Caco-2 (cell line): ENCODE measurements around the gene NIM1K. TPM values are rescaled to one million over a fixed set of nuclear protein-coding genes. Genes with fewer than 3 reads are reported as not detected.
A peak's percentile ranks its signal among the peaks of the same experiment; 100 is the strongest.

Experiments
- BruUV-seq: library from RNA; stranded (reverse); fragments of 400-500 nt; replicated peaks from 2 replicates; lab custom pipeline; 2021; lab: Mats Ljungman, UMichigan
- CTCF ChIA-PET: fragments of 300-600 bp; sonication (Branson Sonifier 250); formaldehyde crosslinking; loops from one replicate; lab custom pipeline; 2022; ENCODE audit warnings: antibody characterized with exemption; lab: Charles Lee
- POLR2A ChIA-PET: fragments of 300-600 bp; sonication (Branson Sonifier 250); formaldehyde crosslinking; loops from one replicate; lab custom pipeline; 2022; ENCODE audit warnings: antibody characterized with exemption; lab: Charles Lee
- DNase-seq, 2 experiments: peaks; one replicate each; pipeline versions ENCODE4 v3.0.0 to v3.0.0-alpha.2; 2020 to 2022
- H3K27me3 ChIP-seq: replicated peaks from 2 replicates; pipeline ENCODE4 v1.6.0; 2011; ENCODE audit warnings: low read length; ENCODE audit not compliant: control insufficient read depth, insufficient read depth
- H3K36me3 ChIP-seq: 2 replicates; pipeline ENCODE4 v1.5.1; 2011; ENCODE audit warnings: low read length; ENCODE audit not compliant: control insufficient read depth, insufficient read depth
- H3K4me1 ChIP-seq: fragments of 250-450 bp; sonication (Bioruptor Pico); 2 replicates; pipeline ENCODE4 v1.5.1; 2020; ENCODE audit warnings: mild to moderate bottlenecking
- H3K4me3 ChIP-seq: 2 replicates; pipeline ENCODE4 v1.5.1; 2011; ENCODE audit warnings: low read depth, mild to moderate bottlenecking, control low read depth, low read length
- H3K9me3 ChIP-seq: fragments of 250-450 bp; sonication (Bioruptor Pico); 2 replicates; pipeline ENCODE4 v1.5.1; 2020; ENCODE audit warnings: mild to moderate bottlenecking, moderate library complexity
- H3K27ac Mint-ChIP-seq: one replicate; pipeline ENCODE4 v1.8.0; 2022; ENCODE audit warnings: mixed read lengths; ENCODE audit not compliant: unreplicated experiment
- H3K27me3 Mint-ChIP-seq: one replicate; pipeline ENCODE4 v1.8.0; 2022; ENCODE audit warnings: mixed read lengths; ENCODE audit not compliant: insufficient read depth, unreplicated experiment
- H3K36me3 Mint-ChIP-seq: one replicate; pipeline ENCODE4 v1.8.0; 2022; ENCODE audit warnings: mild to moderate bottlenecking, mixed read lengths; ENCODE audit not compliant: insufficient read depth, unreplicated experiment
- H3K4me1 Mint-ChIP-seq: one replicate; pipeline ENCODE4 v1.8.0; 2022; ENCODE audit warnings: low read depth, mixed read lengths; ENCODE audit not compliant: unreplicated experiment
- H3K4me3 Mint-ChIP-seq: one replicate; pipeline ENCODE4 v1.8.0; 2022; ENCODE audit warnings: mild to moderate bottlenecking, moderate library complexity, mixed read lengths; ENCODE audit not compliant: unreplicated experiment
- H3K9me3 Mint-ChIP-seq: one replicate; pipeline ENCODE4 v1.8.0; 2022; ENCODE audit warnings: mixed read lengths; ENCODE audit not compliant: unreplicated experiment
- intact Hi-C: fragments of 100-400 bp; cut with micrococcal nuclease; formaldehyde crosslinking; loops from one replicate; pipeline ENCODE4 v1.10.0; 2022; ENCODE audit not compliant: unreplicated experiment
- total RNA-seq: library from RNA; stranded (reverse); gene quantifications from 2 replicates; pipeline ENCODE4 v1.2.3, GENCODE V29; 2022
- TF ChIP-seq, protein P1 (sequence below), 2 experiments: fragments of 200-600 bp in 1 of 2; IDR thresholded peaks; 1 replicate in 1 of 2; 2 replicates in 1 of 2; pipeline versions ENCODE4 v1.5.1 to v1.8.0; 2011 to 2022; ENCODE audit warnings: antibody characterized with exemption in 1 of 2, control low read depth in 1 of 2, inconsistent platforms in 1 of 2, low read depth in 1 of 2, low read length in 1 of 2, mild to moderate bottlenecking in 1 of 2, moderate library complexity in 1 of 2; ENCODE audit not compliant: insufficient read depth in 1 of 2, severe bottlenecking in 1 of 2, unreplicated experiment in 1 of 2

NIM1K gene
- total RNA-seq, 1 experiment from 2014 or later, result not detected

DNA sequence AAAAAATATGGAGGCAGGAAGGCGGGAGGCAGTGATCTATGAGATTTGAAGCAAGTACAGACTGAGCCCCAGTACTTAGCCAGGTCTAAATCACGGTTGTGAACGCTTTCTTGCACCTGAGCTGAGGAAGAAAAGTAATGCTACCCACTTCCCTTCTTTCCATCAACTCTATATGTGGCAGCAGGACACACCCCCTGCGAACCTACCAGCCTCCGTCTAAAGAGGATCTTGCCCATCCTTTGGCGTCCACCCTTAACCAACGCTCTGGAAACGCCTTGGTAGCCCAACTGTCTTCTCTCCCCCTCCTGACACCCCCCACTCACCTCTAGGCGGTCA, 120.6 kb downstream of the NIM1K start:
- no peak for DNase-seq
- Histone ChIP-seq H3K4me3 (peak overlapping the region; percentile 56), H3K9me3 (no peaks in the 10 kb centered on the region), H3K27me3 (no peaks in the 10 kb centered on the region), H3K36me3 (peaks cover 6% of the 10 kb centered on the region; the same call in 1 of the 2 replicates), H3K4me1 (peaks cover 49% of the 10 kb centered on the region)
- TF ChIP-seq, protein P1, sequence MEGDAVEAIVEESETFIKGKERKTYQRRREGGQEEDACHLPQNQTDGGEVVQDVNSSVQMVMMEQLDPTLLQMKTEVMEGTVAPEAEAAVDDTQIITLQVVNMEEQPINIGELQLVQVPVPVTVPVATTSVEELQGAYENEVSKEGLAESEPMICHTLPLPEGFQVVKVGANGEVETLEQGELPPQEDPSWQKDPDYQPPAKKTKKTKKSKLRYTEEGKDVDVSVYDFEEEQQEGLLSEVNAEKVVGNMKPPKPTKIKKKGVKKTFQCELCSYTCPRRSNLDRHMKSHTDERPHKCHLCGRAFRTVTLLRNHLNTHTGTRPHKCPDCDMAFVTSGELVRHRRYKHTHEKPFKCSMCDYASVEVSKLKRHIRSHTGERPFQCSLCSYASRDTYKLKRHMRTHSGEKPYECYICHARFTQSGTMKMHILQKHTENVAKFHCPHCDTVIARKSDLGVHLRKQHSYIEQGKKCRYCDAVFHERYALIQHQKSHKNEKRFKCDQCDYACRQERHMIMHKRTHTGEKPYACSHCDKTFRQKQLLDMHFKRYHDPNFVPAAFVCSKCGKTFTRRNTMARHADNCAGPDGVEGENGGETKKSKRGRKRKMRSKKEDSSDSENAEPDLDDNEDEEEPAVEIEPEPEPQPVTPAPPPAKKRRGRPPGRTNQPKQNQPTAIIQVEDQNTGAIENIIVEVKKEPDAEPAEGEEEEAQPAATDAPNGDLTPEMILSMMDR (IDR thresholded peaks at IDR 0.05; ENCODE audit: insufficient read depth in 1 of 2, low read depth in 1 of 2, low read length in 1 of 2, severe bottlenecking in 1 of 2, unreplicated experiment in 1 of 2), result no peak
- intact Hi-C loops, result loop anchor here (1.0 to 2.0 kb wide), 5 partner anchors 36 to 248 kb away; partner anchors contain the start of genes TMEM267 and ZNF131
- peaks cover 58% of the 10 kb centered on the region for H3K36me3 Mint-ChIP-seq
- CTCF ChIA-PET, result interaction anchor here (0.5 to 2.2 kb wide), 8 partner anchors 36 to 690 kb away, joined by 3 to 25 read pairs (median 4); partner anchors contain the start of genes NIM1K and TMEM267
- peak overlapping the region; percentile 83 for H3K27ac Mint-ChIP-seq
- POLR2A ChIA-PET, result interaction anchor here (1.0 to 2.3 kb wide), 8 partner anchors 22 to 248 kb away, joined by 3 to 24 read pairs (median 8); partner anchors contain the start of genes TMEM267 and ZNF131
- H3K4me1 Mint-ChIP-seq, result peaks cover 34% of the 10 kb centered on the region
- BruUV-seq, result no TSS peak
- no peaks in the 10 kb centered on the region for H3K27me3 Mint-ChIP-seq
- no peaks in the 10 kb centered on the region for H3K9me3 Mint-ChIP-seq
- peak overlapping the region; percentile 99 for H3K4me3 Mint-ChIP-seq

DNA sequence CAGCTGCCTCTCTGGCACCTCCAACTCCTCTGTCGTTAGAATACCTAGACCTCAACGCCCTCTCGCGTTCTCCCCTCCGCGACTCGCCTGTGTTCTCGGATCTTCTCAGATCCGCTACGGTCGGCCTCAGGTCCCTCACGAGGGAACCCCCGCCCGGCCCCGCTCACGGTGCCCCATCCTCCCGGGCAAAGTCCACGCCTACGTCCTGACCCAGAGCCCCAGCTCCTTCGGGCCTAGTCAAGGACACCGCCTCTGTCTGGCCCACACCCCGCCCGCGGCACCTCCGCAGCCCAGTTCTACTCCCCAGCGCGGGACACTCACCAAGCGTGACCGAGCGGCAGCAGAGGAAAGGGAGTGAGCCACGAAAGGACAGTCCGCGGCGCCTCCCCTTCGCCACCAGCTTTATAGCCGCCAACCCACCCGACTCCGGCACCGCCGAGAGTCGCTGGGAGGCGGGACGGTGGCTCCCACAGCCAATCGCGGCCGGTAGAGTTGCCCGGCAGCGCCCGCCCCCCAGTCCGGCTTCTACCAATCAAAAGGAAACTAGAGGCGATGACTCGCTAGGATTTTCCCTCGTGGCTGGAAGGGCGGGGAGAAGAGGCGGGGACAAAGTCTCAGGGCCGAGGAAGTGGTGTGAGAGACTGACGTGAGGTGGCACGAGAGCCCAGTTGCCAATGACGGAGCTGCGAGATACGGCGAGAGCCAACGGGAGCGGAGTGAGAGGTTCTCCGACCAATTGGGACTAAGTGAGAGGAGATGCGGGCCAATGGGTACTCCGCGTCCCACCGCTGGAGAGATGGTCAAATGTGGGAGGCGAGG, 121.2 kb downstream of the NIM1K start, which contains the start of gene HMGCS1:
HMGCS1 (minus strand) TSS at position 378 of the 819 bp plus-strand sequence. CDS start 14,447 bp downstream, outside the sequence.
- Histone ChIP-seq H3K27me3 (no peaks in the 10 kb centered on the region), H3K4me3 (peak within 1 kb of the TSS; percentile 56), H3K4me1 (peaks cover 49% of the 10 kb centered on the region), H3K9me3 (no peaks in the 10 kb centered on the region), H3K36me3 (peaks cover 6% of the 10 kb centered on the region; the same call in 1 of the 2 replicates)
- TF ChIP-seq, protein P1 (IDR thresholded peaks at IDR 0.05; ENCODE audit: insufficient read depth in 1 of 2, low read depth in 1 of 2, low read length in 1 of 2, severe bottlenecking in 1 of 2, unreplicated experiment in 1 of 2), result no peak
- BruUV-seq, result no TSS peak
- ChIA-PET CTCF (interaction anchor here (0.5 to 2.2 kb wide), 8 partner anchors 35 to 689 kb away, joined by 3 to 25 read pairs (median 4); partner anchors contain the start of gene TMEM267), POLR2A (interaction anchor here (0.6 to 2.3 kb wide), 12 partner anchors 17 to 202 kb away, joined by 3 to 24 read pairs (median 4); partner anchors contain the start of genes C5orf34, TMEM267 and ZNF131)
- no peaks in the 10 kb centered on the region for H3K9me3 Mint-ChIP-seq
- no peaks in the 10 kb centered on the region for H3K27me3 Mint-ChIP-seq
- H3K4me1 Mint-ChIP-seq, result peaks cover 34% of the 10 kb centered on the region
- H3K27ac Mint-ChIP-seq, result peak within 1 kb of the TSS; percentile 83
- intact Hi-C loops, result loop anchor here (1.0 to 2.0 kb wide), 5 partner anchors 35 to 248 kb away; partner anchors contain the start of genes TMEM267 and ZNF131
- H3K36me3 Mint-ChIP-seq, result peaks cover 58% of the 10 kb centered on the region
- peak; percentile 99 to 100 for DNase-seq
- H3K4me3 Mint-ChIP-seq, result peak within 1 kb of the TSS; percentile 99
